NOMO-1 (cell line): ENCODE data around the gene MYLK3.
"Not testable (repeated sequence)": the region's sequence is repeated elsewhere in the genome, so short reads cannot be mapped to it uniquely, and the experiment has no call there.

ENCODE experiments used
- DNase-seq, 2 experiments: peaks; one replicate each; lab custom pipeline; 2025; ENCODE audit not compliant: unreplicated experiment in 2 of 2; lab: John Stamatoyannopoulos, UW

Gene MYLK3

GRCh38 chr16:46691726-46692125 is 56.4 kb downstream of the MYLK3 start:
- no peak for DNase-seq

GRCh38 chr16:46690281-46691178 is 57.6 kb downstream of the MYLK3 start:
- peak in 1 of 2 experiments; percentile 30 for DNase-seq

- DNase-seq = peak; percentile 94 to 97
Measured at GRCh38 chr16:46689365-46690280, 58.5 kb downstream of the MYLK3 start, which contains the start of gene ORC6. ORC6 (plus strand) TSS chr16:46689659; CDS start chr16:46689706, 47 bp downstream.

- peak; percentile 98 for DNase-seq
Measured at GRCh38 chr16:46688654-46689364, 59.3 kb downstream of the MYLK3 start, which contains the start of gene VPS35. VPS35 (minus strand) TSS chr16:46689178; CDS start chr16:46689133, 45 bp downstream.

- DNase-seq = peak; percentile 80 to 87
Measured at GRCh38 chr16:46688101-46688653, 60.0 kb downstream of the MYLK3 start.

GRCh38 chr16:46687486-46687885 is 60.7 kb downstream of the MYLK3 start:
- no peak for DNase-seq

- no peak for DNase-seq
Measured at GRCh38 chr16:46686815-46687473, 61.2 kb downstream of the MYLK3 start.

GRCh38 chr16:46681867-46682266 is 66.3 kb downstream of the MYLK3 start:
- not testable (repeated sequence) for DNase-seq

GRCh38 chr16:46677943-46678342 is 70.2 kb downstream of the MYLK3 start:
- DNase-seq = not testable (repeated sequence)

- DNase-seq = peak; percentile 34 to 70
Measured at GRCh38 chr16:46673320-46674013, 74.7 kb downstream of the MYLK3 start.

- no peak for DNase-seq
Measured at GRCh38 chr16:46662123-46662522, 86.0 kb downstream of the MYLK3 start.

GRCh38 chr16:46658925-46659324 is 89.2 kb downstream of the MYLK3 start:
- DNase-seq = peak; percentile 96 to 99
